Measurements from ENCODE around the gene RPS6KC1.

GRCh38 chr1:213050745-213051126 lies 305 bp upstream of the RPS6KC1 start:
- TF ChIP-seq POLR2A (IDR thresholded peaks at IDR 0.05), result no peak
- no peak for TF ChIP-seq CTCF (IDR thresholded peaks at IDR 0.05)
- no peak for TF ChIP-seq EP300 (IDR thresholded peaks at IDR 0.05)

Data from tibial nerve (tissue), 4 donors.